ENCODE data around the gene WDR62. TPM values are rescaled to one million over a fixed set of nuclear protein-coding genes. Genes with fewer than 3 reads are reported as not detected.

Gene WDR62
- total and polyA plus RNA-seq, 8 donors: 3.7 to 6.7 (median 4.4) TPM

DNA sequence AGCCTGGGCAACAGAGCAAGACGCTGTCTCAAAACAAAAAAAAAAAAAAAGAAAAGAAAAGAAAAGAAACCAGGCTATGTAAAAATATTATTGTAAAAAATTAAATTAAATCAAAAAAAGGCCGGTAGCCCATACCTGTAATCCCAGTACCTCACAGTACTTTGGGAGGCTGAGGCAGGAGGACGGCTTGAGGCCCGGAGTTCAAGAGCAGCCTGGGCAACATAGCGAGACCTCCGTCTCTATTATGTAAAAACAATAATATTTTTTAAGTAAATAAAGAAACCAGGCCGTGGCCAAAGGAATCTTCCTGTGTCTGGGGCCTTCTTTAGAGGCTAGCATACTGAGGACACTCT, 84.4 kb downstream of the WDR62 start:
- DNase-seq: no peak
- Histone ChIP-seq H3K9me3 (no peaks in the 10 kb centered on the region), H3K27me3 (no peaks in the 10 kb centered on the region), H3K27ac (peak overlapping the region; percentile 91 to 96), H3K4me1 (peaks cover 5 to 45% of the 10 kb centered on the region in 2 donors), H3K4me3 (peak overlapping the region; percentile 87 to 96), H3K36me3 (peaks cover 0 to 25% of the 10 kb centered on the region in 2 donors)
- ATAC-seq: no peak
- intact Hi-C loops (cut with DNase I): no loop called here
- TF ChIP-seq, protein P1, sequence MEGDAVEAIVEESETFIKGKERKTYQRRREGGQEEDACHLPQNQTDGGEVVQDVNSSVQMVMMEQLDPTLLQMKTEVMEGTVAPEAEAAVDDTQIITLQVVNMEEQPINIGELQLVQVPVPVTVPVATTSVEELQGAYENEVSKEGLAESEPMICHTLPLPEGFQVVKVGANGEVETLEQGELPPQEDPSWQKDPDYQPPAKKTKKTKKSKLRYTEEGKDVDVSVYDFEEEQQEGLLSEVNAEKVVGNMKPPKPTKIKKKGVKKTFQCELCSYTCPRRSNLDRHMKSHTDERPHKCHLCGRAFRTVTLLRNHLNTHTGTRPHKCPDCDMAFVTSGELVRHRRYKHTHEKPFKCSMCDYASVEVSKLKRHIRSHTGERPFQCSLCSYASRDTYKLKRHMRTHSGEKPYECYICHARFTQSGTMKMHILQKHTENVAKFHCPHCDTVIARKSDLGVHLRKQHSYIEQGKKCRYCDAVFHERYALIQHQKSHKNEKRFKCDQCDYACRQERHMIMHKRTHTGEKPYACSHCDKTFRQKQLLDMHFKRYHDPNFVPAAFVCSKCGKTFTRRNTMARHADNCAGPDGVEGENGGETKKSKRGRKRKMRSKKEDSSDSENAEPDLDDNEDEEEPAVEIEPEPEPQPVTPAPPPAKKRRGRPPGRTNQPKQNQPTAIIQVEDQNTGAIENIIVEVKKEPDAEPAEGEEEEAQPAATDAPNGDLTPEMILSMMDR (IDR thresholded peaks at IDR 0.05): no peak

DNA sequence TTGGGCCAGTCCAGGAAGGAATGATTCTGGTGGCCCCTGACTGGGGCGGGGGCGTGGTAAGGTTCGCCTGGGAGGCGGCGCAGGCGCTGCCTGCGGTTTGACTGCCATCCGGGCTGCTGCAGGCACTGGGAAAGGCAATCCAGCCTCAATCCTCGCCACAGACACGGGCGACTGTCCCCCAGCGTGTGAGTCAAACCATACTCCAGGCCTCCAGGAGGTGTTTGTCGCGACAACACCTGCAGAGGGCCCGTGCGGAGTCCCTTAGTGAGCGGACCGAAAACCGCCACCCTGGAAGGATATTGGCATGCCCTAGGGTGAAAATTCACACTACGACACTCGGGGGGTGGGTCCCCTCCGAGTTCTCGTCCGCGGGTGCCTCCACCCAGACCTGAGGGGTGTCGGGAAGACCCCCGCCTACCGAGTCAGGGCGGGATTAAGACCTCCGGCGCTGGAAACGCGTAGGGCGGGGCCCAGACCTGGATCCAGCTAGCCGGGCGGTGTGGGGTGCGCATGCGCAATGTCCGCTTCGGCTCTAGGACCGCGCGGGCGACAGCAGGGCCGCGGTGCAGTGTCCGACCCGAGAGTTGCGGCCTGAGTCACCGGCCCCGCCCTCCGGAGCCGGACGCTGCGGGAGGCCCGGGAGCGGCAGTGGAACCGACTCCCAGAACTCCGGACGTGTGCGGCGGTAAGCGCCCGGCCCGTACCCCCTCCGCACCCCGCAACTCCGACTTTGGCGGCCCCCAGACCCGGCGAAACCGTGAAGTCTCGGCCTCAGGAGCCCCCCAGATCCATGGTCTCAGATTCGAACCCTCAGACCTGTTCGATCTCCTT, 85.0 kb downstream of the WDR62 start, which contains the start of gene CAPNS1:
CAPNS1 (plus strand) TSS at position 594 of the 831 bp plus-strand sequence. CDS start 946 bp downstream, outside the sequence.
- TF ChIP-seq, protein P1 (IDR thresholded peaks at IDR 0.05): no peak
- intact Hi-C loops (cut with DNase I): no loop called here
- peak within 1 kb of the TSS; percentile 91 to 96 for H3K27ac ChIP-seq

DNA sequence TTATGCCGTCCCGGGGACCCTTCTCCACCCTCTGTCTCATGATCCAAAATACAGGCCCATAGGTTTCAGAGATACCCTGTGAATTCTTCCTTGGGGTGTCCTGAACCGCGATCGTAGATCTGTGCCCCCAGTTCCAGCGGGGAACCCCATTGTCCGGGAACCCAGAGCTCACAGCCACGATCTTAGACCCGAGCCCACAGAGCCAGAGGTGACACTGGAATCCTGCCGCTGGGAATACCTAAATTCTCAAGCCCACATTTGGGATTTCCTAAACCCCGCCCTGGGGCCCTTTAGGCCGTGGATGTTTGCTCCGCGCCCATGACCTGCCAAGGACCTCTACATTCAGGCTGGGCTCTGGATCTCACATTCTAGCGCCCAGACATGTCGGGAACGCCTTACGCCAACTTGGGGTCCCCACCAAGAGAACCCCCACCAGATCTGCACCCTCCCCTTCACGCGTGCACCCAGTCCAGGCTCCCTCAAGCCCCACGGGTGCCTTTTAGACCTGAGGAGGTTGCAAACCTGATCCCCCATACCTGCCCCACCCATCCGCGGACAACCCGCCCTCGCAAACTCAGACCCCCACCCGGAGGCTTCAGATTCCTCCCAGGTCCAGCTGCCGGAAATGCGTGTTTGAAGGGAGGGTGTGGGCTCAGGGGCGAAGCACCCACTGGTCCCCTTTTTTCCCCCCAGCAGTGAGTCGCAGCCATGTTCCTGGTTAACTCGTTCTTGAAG, 85.8 kb downstream of the WDR62 start:
- ATAC-seq (peak; percentile 10), DNase-seq (peak; percentile 35 to 71 (median 64))
- peak overlapping the region; percentile 87 to 96 for H3K4me3 ChIP-seq
- H3K4me1 ChIP-seq: peaks cover 5 to 45% of the 10 kb centered on the region in 2 donors
- peak overlapping the region; percentile 91 to 96 for H3K27ac ChIP-seq
- TF ChIP-seq, protein P1 (IDR thresholded peaks at IDR 0.05): no peak
- intact Hi-C loops (cut with DNase I): no loop called here
- H3K27me3 ChIP-seq: no peaks in the 10 kb centered on the region
- H3K9me3 ChIP-seq: no peaks in the 10 kb centered on the region
- H3K36me3 ChIP-seq: peaks cover 0 to 39% of the 10 kb centered on the region in 2 donors

More for the DNA sequence above, 85.0 kb downstream of the WDR62 start, which contains the start of gene CAPNS1:
- H3K9me3 ChIP-seq: no peaks in the 10 kb centered on the region
- H3K36me3 ChIP-seq: peaks cover 0 to 31% of the 10 kb centered on the region in 2 donors
- H3K27me3 ChIP-seq: no peaks in the 10 kb centered on the region
- peaks cover 5 to 45% of the 10 kb centered on the region in 2 donors for H3K4me1 ChIP-seq
- ATAC-seq (peak; percentile 91), DNase-seq (peak; percentile 97 to 100 (median 98))
- peak within 1 kb of the TSS; percentile 87 to 96 for H3K4me3 ChIP-seq

DNA sequence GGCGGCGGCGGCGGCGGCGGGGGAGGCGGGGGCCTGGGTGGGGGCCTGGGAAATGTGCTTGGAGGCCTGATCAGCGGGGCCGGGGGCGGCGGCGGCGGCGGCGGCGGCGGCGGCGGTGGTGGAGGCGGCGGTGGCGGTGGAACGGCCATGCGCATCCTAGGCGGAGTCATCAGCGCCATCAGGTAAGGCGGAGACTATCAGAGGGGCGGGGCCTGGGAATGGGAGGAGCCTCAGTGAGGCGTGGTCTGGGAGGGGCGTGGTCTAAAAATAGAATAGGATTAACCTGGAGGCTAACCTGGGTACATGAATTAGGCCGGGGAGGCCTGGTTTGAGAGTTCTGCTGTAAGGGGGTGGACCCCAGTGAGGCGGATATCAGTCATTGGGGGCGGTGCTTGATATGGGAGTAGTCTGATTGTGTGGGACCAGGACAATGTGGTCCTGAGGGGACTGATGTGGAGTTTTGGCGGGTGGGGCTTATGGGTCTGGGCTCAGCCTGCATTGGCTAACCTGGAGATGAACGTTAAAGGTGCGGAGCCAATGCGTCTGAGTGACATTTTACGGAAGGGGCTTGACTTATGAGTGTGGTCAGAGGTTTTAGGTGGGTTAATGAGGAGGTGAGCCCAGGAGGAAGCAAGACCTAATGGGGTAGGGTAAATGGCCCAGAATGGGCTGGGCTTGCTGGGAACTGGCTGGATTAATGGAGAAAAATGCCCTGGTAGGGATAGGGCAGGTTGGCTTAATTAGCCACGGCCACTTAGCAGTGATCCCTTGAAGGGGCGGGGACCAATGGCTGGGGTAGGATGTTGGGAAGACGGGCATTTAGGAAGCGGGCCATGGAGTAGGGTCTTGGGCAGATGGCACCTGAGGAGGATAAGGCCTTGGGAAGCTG, 86.6 kb downstream of the WDR62 start:
- ATAC-seq: peak; percentile 67
- TF ChIP-seq, protein P1 (IDR thresholded peaks at IDR 0.05): no peak
- DNase-seq: peak; percentile 49 to 93 (median 85)
- Histone ChIP-seq H3K27me3 (no peaks in the 10 kb centered on the region), H3K9me3 (no peaks in the 10 kb centered on the region), H3K27ac (peak overlapping the region; percentile 91 to 96), H3K4me1 (peaks cover 5 to 42% of the 10 kb centered on the region in 2 donors), H3K36me3 (peaks cover 0 to 47% of the 10 kb centered on the region in 2 donors), H3K4me3 (peak overlapping the region; percentile 87 to 96)
- intact Hi-C loops (cut with DNase I): no loop called here

All from left lung (tissue), 10 donors.